ENCODE measurements around the gene SLC15A4. TPM values are rescaled to one million over a fixed set of nuclear protein-coding genes. Genes with fewer than 3 reads are reported as not detected.

SLC15A4 gene
- total and polyA plus RNA-seq, 2 donors (not counting 1 experiment from before 2014, with no cell fraction given) = 35.8 to 36.3 TPM

GRCh38 chr12:128797119-128798118 is 26.3 kb downstream of the SLC15A4 start:
- Histone ChIP-seq H3K4me3 (replicated peaks in 1 of 4; ENCODE audit: control extremely low read depth in 1 of 4, insufficient read depth in 1 of 4, low read depth in 3 of 4, low read length in 4 of 4) (no peak overlapping the region), H3K4me1 (ENCODE audit: control insufficient read depth, extremely low read depth, insufficient read depth, low read length) (peaks cover 4% of the 10 kb centered on the region), H3K79me2 (ENCODE audit: control insufficient read depth, insufficient read depth, low read length) (peaks cover 3% of the 10 kb centered on the region), H3K9ac (ENCODE audit: insufficient read depth, low read length) (no peak overlapping the region), H3K36me3 (ENCODE audit: control insufficient read depth, insufficient read depth, low read length) (peaks cover 17% of the 10 kb centered on the region), H3K27me3 (ENCODE audit: control insufficient read depth, insufficient read depth, low read length) (no peaks in the 10 kb centered on the region), H3K27ac (ENCODE audit: insufficient read depth, low read length) (no peak overlapping the region), H3K4me2 (ENCODE audit: extremely low read depth, insufficient read depth, low read length) (no peak overlapping the region), H4K20me1 (ENCODE audit: control insufficient read depth, extremely low read depth, insufficient read depth, low read length) (no peaks in the 10 kb centered on the region), H3K9me3 (ENCODE audit: control insufficient read depth, insufficient read depth, low read depth, low read length) (no peaks in the 10 kb centered on the region), H2AFZ (ENCODE audit: low read length) (no peak overlapping the region)
- TF ChIP-seq CTCF (conservative IDR thresholded peaks at IDR 0.05 in 1 of 2, IDR thresholded peaks at IDR 0.05 in 1 of 2; ENCODE audit: low read depth in 1 of 2, low read length in 2 of 2) = no peak
- peak in 1 of 2 donors; percentile 54 for DNase-seq (ENCODE audit: low read depth in 2 of 2)

DNA sequence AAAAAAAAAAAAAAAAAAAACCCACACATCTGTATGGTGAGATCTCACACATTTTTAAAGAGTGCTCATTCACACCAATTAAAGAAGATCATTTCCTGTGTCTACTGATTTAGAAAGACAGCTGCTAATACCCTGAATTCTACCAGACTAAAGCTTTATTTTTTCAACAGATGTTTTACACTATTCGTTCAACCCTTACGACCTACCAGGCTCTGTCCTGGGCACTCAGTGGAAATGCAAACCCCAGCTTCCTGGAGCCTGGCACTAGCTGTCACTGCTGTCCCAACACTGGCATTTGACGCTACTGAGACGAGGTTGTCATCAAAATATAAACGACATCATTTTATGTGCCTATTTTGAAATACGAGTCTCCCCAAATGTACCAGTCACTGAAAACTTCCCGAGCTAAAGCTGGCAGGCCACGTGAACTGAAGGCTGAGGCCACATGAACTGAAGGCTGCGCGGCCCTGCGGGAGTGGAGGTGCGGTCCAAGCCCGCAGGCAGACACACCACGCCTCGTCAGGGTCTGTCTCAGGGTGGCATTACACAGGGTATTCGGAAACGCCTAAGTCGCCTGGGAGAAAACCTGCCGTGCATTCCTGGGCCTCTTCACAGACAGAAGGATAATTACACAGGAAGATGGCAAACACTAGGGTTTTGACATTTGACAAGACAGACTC is 27.2 kb downstream of the SLC15A4 start:
- H3K9ac ChIP-seq (ENCODE audit: insufficient read depth, low read length) = no peak overlapping the region
- no peak overlapping the region for H3K4me3 ChIP-seq (replicated peaks in 1 of 4; ENCODE audit: control extremely low read depth in 1 of 4, insufficient read depth in 1 of 4, low read depth in 3 of 4, low read length in 4 of 4)
- TF ChIP-seq CTCF (conservative IDR thresholded peaks at IDR 0.05 in 1 of 2, IDR thresholded peaks at IDR 0.05 in 1 of 2; ENCODE audit: low read depth in 1 of 2, low read length in 2 of 2) (no peak), EZH2 (IDR thresholded peaks at IDR 0.05; ENCODE audit: low read length, missing control alignments) (no peak)
- no peaks in the 10 kb centered on the region for H4K20me1 ChIP-seq (ENCODE audit: control insufficient read depth, extremely low read depth, insufficient read depth, low read length)
- H3K4me2 ChIP-seq (ENCODE audit: extremely low read depth, insufficient read depth, low read length) = no peak overlapping the region
- H3K79me2 ChIP-seq (ENCODE audit: control insufficient read depth, insufficient read depth, low read length) = no peaks in the 10 kb centered on the region
- no peaks in the 10 kb centered on the region for H3K4me1 ChIP-seq (ENCODE audit: control insufficient read depth, extremely low read depth, insufficient read depth, low read length)
- H3K9me3 ChIP-seq (ENCODE audit: control insufficient read depth, insufficient read depth, low read depth, low read length) = no peaks in the 10 kb centered on the region
- no peak overlapping the region for H3K27ac ChIP-seq (ENCODE audit: insufficient read depth, low read length)
- no peaks in the 10 kb centered on the region for H3K27me3 ChIP-seq (ENCODE audit: control insufficient read depth, insufficient read depth, low read length)
- H2AFZ ChIP-seq (ENCODE audit: low read length) = no peak overlapping the region
- no peak for DNase-seq (ENCODE audit: low read depth in 2 of 2)
- peaks cover 20% of the 10 kb centered on the region for H3K36me3 ChIP-seq (ENCODE audit: control insufficient read depth, insufficient read depth, low read length)

Measured in fibroblast of lung (primary cell).